Activated naive CD4-positive, alpha-beta T cell treated with anti-CD3 and anti-CD28 coated beads for 36 hours (primary cell): ENCODE data around the gene DDR1. TPM values are rescaled to one million over a fixed set of nuclear protein-coding genes. Genes with fewer than 3 reads are reported as not detected.
"Not testable (repeated sequence)": the region's sequence is repeated elsewhere in the genome, so short reads cannot be mapped to it uniquely, and the experiment has no call there.

Experiments used
- CTCF ChIA-PET: fragments of 350-600 bp; sonication (Branson Sonifier 250); formaldehyde crosslinking; loops from one replicate; lab custom pipeline; 2021; ENCODE audit warnings: antibody characterized with exemption; lab: Charles Lee
- DNase-seq: peaks from one replicate; pipeline ENCODE4 v3.0.0-alpha.2; 2020
- H3K27ac Mint-ChIP-seq: one replicate; pipeline ENCODE4 v1.8.0; 2021; ENCODE audit warnings: mild to moderate bottlenecking, mixed read lengths
- H3K27me3 Mint-ChIP-seq: one replicate; pipeline ENCODE4 v1.8.0; 2021; ENCODE audit warnings: low read depth, mixed read lengths
- H3K36me3 Mint-ChIP-seq: one replicate; pipeline ENCODE4 v1.8.0; 2021; ENCODE audit warnings: low read depth, mixed read lengths
- H3K4me1 Mint-ChIP-seq: one replicate; pipeline ENCODE4 v1.8.0; 2021; ENCODE audit warnings: low read depth, mixed read lengths
- H3K4me3 Mint-ChIP-seq: one replicate; pipeline ENCODE4 v1.8.0; 2021; ENCODE audit warnings: mild to moderate bottlenecking, moderate library complexity, mixed read lengths
- H3K9me3 Mint-ChIP-seq: one replicate; pipeline ENCODE4 v1.8.0; 2021; ENCODE audit warnings: mixed read lengths
- intact Hi-C: fragments of 100-400 bp; cut with micrococcal nuclease; formaldehyde crosslinking; loops from one replicate; pipeline ENCODE4 v1.15.1; 2023
- total RNA-seq, 2 experiments: library from RNA; stranded (reverse); gene quantifications; one replicate each; pipeline ENCODE4 v1.2.3, GENCODE V29; 2021

Gene DDR1
- total RNA-seq, 2 experiments from 2014 or later, result 9.5 to 10.1 TPM

DNA sequence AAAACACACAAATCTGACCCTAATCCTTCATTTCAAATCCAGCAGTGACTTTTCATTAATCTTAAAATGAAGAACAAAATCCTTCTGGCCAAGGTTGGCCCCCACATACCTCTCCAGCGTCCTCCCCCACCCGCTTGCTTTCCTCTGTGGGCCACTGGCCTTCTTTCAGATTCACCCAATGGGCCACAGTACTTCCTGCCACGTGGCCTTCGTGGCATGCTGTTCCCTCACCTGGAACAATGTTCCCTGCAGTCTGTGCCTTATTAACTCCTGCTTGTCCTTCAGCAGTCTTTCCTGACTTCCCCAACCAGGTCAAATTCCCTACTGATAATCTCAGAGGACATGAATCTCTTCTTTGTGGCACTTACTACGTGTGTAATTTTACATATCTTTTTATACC lies 18.4 kb downstream of the DDR1 start:
- Mint-ChIP-seq H3K27me3 (no peaks in the 10 kb centered on the region), H3K4me1 (peaks cover 11% of the 10 kb centered on the region), H3K9me3 (no peaks in the 10 kb centered on the region), H3K36me3 (peaks cover 4% of the 10 kb centered on the region), H3K27ac (no peak overlapping the region), H3K4me3 (no peak overlapping the region)
- intact Hi-C loops, result no loop called here
- no peak for DNase-seq
- CTCF ChIA-PET, result no interaction called here

GRCh38 chr6:30903236-30903635 lies 18.9 kb downstream of the DDR1 start:
- peaks cover 4% of the 10 kb centered on the region for H3K36me3 Mint-ChIP-seq
- no peak overlapping the region for H3K27ac Mint-ChIP-seq
- CTCF ChIA-PET, result interaction anchor here (0.9 kb wide), 1 partner anchor 20 kb away, joined by 4 read pairs; no protein-coding TSS in a partner anchor
- no peaks in the 10 kb centered on the region for H3K27me3 Mint-ChIP-seq
- H3K4me3 Mint-ChIP-seq, result no peak overlapping the region
- H3K4me1 Mint-ChIP-seq, result peaks cover 16% of the 10 kb centered on the region
- no peak for DNase-seq
- intact Hi-C loops, result no loop called here
- H3K9me3 Mint-ChIP-seq, result no peaks in the 10 kb centered on the region

DNA sequence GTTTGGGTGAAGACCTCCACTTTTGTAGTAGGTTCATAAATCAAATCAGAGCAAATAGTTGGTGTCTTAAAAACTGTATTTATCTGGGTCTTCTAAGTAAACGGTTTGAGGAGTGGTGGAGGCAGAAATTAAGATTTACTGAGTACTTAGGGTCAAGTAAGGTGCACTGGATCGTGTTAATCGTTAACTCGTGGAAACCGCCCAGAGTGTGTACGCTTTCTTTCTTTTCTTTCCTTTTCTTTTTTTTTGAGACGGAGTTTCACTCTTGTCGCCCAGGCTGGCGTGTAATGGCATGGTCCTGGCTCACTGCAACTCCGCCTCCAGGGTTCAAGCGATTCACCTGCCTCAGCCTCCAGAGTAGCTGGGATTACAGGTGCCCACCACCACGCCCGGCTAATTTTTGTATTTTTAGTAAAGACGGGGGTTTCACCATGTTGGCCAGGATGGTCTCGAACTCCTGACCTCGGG lies 23.0 kb downstream of the DDR1 start:
- DNase-seq, H3K27ac Mint-ChIP-seq, intact Hi-C loops, H3K9me3 Mint-ChIP-seq, H3K27me3 Mint-ChIP-seq, H3K36me3 Mint-ChIP-seq: not testable (repeated sequence)
- CTCF ChIA-PET, result interaction anchor here (0.6 to 1.7 kb wide), 3 partner anchors 172 to 551 kb away, joined by 4 to 5 read pairs (median 4); no protein-coding TSS in a partner anchor
- peaks cover 17% of the 10 kb centered on the region for H3K4me1 Mint-ChIP-seq
- peak overlapping the region; percentile 99 for H3K4me3 Mint-ChIP-seq

GRCh38 chr6:30907758-30908591 lies 23.7 kb downstream of the DDR1 start, which contains the start of gene GTF2H4:
TSS of gene GTF2H4 (plus strand) at chr6:30908207.
- Mint-ChIP-seq H3K27ac (peak within 1 kb of the TSS; percentile 78), H3K36me3 (peaks cover 13% of the 10 kb centered on the region), H3K4me1 (peaks cover 17% of the 10 kb centered on the region), H3K9me3 (no peaks in the 10 kb centered on the region), H3K27me3 (no peaks in the 10 kb centered on the region), H3K4me3 (peak within 1 kb of the TSS; percentile 99)
- CTCF ChIA-PET, result interaction anchor here (1.2 to 1.4 kb wide), 2 partner anchors 79 to 172 kb away, joined by 4 read pairs; no protein-coding TSS in a partner anchor
- DNase-seq, result peak; percentile 98
- intact Hi-C loops, result loop anchor here (1.0 to 2.0 kb wide), 3 partner anchors 23 to 291 kb away; partner anchors contain the start of genes DDR1, MDC1, MRPS18B and PPP1R10

DNA sequence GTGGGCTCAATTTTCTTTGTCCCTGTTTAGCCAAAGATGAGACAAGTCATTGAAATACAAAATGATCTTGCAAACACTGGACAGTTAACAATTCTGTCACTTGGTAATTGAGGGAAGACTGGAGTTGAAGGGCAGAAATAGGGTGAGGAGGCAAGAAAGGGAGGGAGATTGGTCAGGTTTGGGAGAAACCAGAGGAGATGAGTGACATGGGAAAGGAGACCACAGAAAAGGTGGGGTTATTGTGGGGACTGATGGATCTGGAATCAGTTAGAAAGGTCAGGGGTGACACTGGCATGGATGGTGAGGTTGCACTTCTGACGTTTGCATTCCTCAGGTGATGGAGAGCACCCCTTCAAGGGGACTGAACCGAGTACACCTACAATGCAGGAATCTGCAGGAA lies 24.4 kb downstream of the DDR1 start:
- no peak overlapping the region for H3K27ac Mint-ChIP-seq
- DNase-seq, result no peak
- H3K9me3 Mint-ChIP-seq, result no peaks in the 10 kb centered on the region
- CTCF ChIA-PET, result interaction anchor here (1.2 kb wide), 1 partner anchor 80 kb away, joined by 4 read pairs; no protein-coding TSS in a partner anchor
- H3K4me3 Mint-ChIP-seq, result peak overlapping the region; percentile 99
- H3K36me3 Mint-ChIP-seq, result peaks cover 17% of the 10 kb centered on the region
- intact Hi-C loops, result loop anchor here (1.0 to 2.0 kb wide), 3 partner anchors 24 to 291 kb away; partner anchors contain the start of genes DDR1, MDC1, MRPS18B and PPP1R10
- no peaks in the 10 kb centered on the region for H3K27me3 Mint-ChIP-seq
- peaks cover 23% of the 10 kb centered on the region for H3K4me1 Mint-ChIP-seq

DNA sequence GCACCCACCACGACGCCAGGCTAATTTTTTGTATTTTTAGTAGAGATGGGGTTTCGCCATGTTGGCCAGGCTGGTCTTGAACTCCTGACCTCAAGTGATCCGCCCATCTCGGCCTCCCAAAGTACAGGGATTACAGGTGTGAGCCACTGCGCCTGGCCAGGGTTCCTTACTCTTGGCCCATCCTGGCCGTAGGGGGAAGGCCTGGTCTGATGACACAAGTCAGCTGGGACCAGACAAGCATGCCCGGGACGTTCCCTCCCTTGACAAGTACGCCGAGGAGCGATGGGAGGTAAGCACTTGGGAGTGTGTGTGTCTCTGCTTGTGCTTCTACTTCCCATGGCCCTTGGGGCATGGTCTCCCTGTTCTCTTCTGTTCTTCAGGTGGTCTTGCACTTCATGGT lies 26.2 kb downstream of the DDR1 start:
- intact Hi-C loops, result loop anchor here (5.0 kb wide), 2 partner anchors 353 to 368 kb away; partner anchors contain the start of genes GNL1 and PRR3
- H3K27ac Mint-ChIP-seq, H3K9me3 Mint-ChIP-seq, H3K27me3 Mint-ChIP-seq, H3K4me3 Mint-ChIP-seq, DNase-seq, CTCF ChIA-PET: not testable (repeated sequence)
- peaks cover 17% of the 10 kb centered on the region for H3K36me3 Mint-ChIP-seq
- peaks cover 28% of the 10 kb centered on the region for H3K4me1 Mint-ChIP-seq

DNA sequence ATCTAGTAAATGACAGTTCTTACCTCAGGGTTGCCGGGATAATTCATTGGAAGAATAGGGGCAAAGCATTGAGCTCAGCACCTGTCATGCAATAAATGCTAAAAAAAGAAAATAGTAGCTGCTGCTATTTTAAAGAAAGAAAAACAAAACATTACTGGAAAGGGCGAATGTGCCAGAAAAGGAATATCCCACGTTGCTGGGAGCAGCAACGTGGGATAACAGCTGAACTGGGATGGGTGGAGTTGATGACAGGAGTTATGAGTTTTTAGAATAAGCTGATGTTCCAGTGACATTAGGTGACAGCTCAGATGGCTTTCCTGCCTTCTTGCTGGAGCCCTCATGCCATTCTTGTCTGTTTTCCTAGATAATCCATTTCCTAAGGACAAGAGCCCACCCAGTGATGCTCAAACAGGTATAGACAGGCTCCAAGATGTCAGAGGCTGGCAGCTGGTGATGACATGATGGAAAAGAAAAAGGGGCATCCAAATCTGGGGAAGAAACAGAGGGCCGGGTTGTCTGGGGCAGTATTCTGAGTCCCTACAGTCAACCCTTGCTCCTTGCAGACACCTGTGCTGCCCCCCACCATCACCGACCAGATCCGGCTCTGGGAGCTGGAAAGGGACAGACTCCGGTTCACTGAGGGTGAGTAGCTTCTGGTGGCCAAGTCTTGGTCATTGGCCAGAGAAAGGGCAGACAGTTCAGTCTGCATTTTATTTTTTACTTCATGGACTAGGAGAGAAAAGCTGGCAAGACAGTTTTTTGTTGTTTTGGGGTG lies 28.6 kb downstream of the DDR1 start:
- peaks cover 41% of the 10 kb centered on the region for H3K4me1 Mint-ChIP-seq
- no peaks in the 10 kb centered on the region for H3K27me3 Mint-ChIP-seq
- peak overlapping the region; percentile 87 for H3K4me3 Mint-ChIP-seq
- peaks cover 31% of the 10 kb centered on the region for H3K36me3 Mint-ChIP-seq
- intact Hi-C loops, result loop anchor here (5.0 kb wide), 2 partner anchors 356 to 371 kb away; partner anchors contain the start of genes GNL1 and PRR3
- DNase-seq, result no peak
- no peak overlapping the region for H3K27ac Mint-ChIP-seq
- H3K9me3 Mint-ChIP-seq, result no peaks in the 10 kb centered on the region
- CTCF ChIA-PET, result interaction anchor here (0.9 to 5.8 kb wide), 12 partner anchors 9 to 175 kb away, joined by 3 to 73 read pairs (median 4); partner anchors contain the start of gene IER3

- Mint-ChIP-seq H3K27me3 (no peaks in the 10 kb centered on the region), H3K4me1 (peaks cover 33% of the 10 kb centered on the region), H3K9me3 (no peaks in the 10 kb centered on the region), H3K36me3 (peaks cover 35% of the 10 kb centered on the region), H3K4me3 (peak overlapping the region; percentile 87), H3K27ac (peak overlapping the region; percentile 27)
- CTCF ChIA-PET, result interaction anchor here (0.6 to 5.8 kb wide), 15 partner anchors 8 to 172 kb away, joined by 3 to 73 read pairs (median 4); partner anchors contain the start of gene IER3
- intact Hi-C loops, result loop anchor here (1.0 to 5.0 kb wide), 4 partner anchors 85 to 371 kb away; partner anchors contain the start of genes GNL1 and PRR3
- no peak for DNase-seq
Observed at GRCh38 chr6:30913721-30914075, 29.4 kb downstream of the DDR1 start.

DNA sequence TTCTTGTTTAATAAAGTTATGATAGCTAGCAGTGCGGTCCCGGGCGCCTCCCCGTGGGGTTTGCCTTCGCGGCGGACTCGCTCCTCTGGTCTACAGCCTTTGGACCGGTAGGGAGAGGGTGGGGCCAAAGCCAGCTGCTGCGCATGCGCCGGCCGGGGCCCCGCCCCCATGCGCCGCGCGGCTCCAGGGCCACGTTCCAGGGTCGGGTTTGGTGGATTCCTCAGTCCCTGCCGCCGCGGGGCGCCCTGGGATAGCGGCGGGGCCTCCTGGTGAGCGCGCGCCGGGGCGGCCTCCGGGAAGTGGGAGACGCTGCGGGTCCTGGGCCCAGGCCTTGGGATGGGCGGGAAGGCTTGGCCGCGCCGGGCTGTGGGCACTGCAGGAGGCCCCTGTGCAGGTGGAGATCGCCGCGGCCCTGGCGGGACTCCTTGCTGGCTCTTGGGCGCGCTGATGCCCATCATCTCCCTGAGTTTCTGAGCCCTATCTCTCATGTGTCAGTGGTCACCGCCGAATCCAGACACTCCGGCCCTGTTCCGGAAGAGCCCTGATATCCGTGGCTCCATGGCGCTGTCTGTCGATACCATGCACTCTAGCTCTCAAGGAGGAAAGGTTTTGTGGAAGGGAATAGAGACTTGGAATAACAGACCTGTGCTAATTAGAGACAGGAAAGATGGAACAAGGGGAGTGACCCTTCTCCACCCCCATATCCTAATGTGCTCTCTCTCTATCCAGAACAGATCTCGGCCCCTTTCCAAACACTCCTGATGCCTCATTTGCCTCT lies 29.9 kb downstream of the DDR1 start, which contains the start of gene VARS2:
VARS2 (plus strand) TSS at position 163 of the 778 bp plus-strand sequence; CDS start at position 762, 599 bp downstream.
- CTCF ChIA-PET, result interaction anchor here (0.6 to 5.8 kb wide), 23 partner anchors 8 to 173 kb away, joined by 3 to 73 read pairs (median 5); partner anchors contain the start of gene IER3
- Mint-ChIP-seq H3K27ac (peak within 1 kb of the TSS; percentile 86), H3K4me1 (peaks cover 28% of the 10 kb centered on the region), H3K36me3 (peaks cover 37% of the 10 kb centered on the region), H3K4me3 (peak within 1 kb of the TSS; percentile 87), H3K9me3 (no peaks in the 10 kb centered on the region), H3K27me3 (no peaks in the 10 kb centered on the region)
- peak; percentile 90 for DNase-seq
- intact Hi-C loops, result loop anchor here (1.0 to 5.0 kb wide), 4 partner anchors 86 to 372 kb away; partner anchors contain the start of genes GNL1 and PRR3

GRCh38 chr6:30914854-30915590 lies 30.7 kb downstream of the DDR1 start:
- no peaks in the 10 kb centered on the region for H3K27me3 Mint-ChIP-seq
- no peaks in the 10 kb centered on the region for H3K9me3 Mint-ChIP-seq
- intact Hi-C loops, result loop anchor here (1.0 to 5.0 kb wide), 8 partner anchors 87 to 373 kb away; partner anchors contain the start of genes GNL1 and PRR3
- peak overlapping the region; percentile 86 for H3K27ac Mint-ChIP-seq
- peak overlapping the region; percentile 87 for H3K4me3 Mint-ChIP-seq
- peaks cover 26% of the 10 kb centered on the region for H3K4me1 Mint-ChIP-seq
- CTCF ChIA-PET, result interaction anchor here (0.6 to 5.8 kb wide), 19 partner anchors 9 to 184 kb away, joined by 3 to 73 read pairs (median 5); no protein-coding TSS in a partner anchor
- H3K36me3 Mint-ChIP-seq, result peaks cover 39% of the 10 kb centered on the region
- DNase-seq, result no peak
